CD1c-positive myeloid dendritic cell (primary cell): ENCODE data around the gene CARS2.
A peak's percentile ranks its signal among the peaks of the same experiment; 100 is the strongest.
"Not testable (repeated sequence)": the region's sequence is repeated elsewhere in the genome, so short reads cannot be mapped to it uniquely, and the experiment has no call there.

Experiments
- DNase-seq: peaks from one replicate; pipeline ENCODE4 v3.0.0-alpha.2; 2016; ENCODE audit errors: extremely low spot score

Gene CARS2, protein sequence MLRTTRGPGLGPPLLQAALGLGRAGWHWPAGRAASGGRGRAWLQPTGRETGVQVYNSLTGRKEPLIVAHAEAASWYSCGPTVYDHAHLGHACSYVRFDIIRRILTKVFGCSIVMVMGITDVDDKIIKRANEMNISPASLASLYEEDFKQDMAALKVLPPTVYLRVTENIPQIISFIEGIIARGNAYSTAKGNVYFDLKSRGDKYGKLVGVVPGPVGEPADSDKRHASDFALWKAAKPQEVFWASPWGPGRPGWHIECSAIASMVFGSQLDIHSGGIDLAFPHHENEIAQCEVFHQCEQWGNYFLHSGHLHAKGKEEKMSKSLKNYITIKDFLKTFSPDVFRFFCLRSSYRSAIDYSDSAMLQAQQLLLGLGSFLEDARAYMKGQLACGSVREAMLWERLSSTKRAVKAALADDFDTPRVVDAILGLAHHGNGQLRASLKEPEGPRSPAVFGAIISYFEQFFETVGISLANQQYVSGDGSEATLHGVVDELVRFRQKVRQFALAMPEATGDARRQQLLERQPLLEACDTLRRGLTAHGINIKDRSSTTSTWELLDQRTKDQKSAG

GRCh38 chr13:110705826-110706569 lies at the start of gene CARS2:
Gene CARS2, minus strand, starts transcription at chr13:110706116. Its CDS starts 23 bp downstream, at chr13:110706093.
- DNase-seq: peak; percentile 98

DNA sequence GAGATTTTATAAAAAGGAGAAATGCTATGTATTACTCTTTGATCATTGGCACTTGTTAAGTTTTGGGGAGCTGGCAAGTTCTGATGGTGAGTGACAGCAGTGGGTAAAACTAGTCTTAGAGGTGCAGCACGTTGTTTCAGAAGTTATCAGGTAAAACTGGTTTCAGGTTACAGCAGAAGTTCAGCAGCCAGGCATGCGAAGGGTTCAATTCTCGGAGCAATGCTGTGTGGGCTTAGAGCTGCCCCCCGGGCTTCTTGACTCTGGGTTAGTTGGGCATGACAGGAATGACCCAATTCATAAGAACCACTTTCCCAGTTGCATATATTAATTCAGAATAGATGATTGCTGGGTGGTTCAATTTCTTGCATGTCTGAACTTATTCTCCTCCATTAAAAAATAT lies 42.4 kb upstream of the CARS2 start:
- DNase-seq: no peak

DNA sequence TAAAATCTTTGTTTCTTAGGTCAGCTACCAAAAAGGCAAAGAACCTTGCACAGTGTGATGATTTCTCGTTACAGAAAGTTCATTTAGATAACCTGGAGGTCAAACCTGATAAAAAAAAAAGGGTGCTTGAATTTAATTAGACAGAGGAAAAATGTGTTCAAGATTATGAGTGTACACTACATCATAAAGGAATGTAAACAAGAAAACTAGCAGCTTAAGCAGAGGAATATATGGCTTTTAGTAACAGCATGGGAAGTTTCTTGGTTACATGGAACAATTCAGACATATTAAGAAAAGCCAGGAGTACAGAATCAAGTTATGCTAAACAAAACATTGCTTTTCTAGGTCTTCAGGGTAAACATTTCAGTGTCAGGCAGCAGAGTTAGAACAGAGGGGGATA lies 40.5 kb upstream of the CARS2 start:
- no peak for DNase-seq

- DNase-seq: no peak
These were observed 37.8 kb upstream of the CARS2 start for GRCh38 chr13:110743687-110744086.

GRCh38 chr13:110737555-110737954 lies 31.6 kb upstream of the CARS2 start:
- no peak for DNase-seq

- DNase-seq: no peak
These were observed 28.6 kb upstream of the CARS2 start for GRCh38 chr13:110734561-110734960.

DNA sequence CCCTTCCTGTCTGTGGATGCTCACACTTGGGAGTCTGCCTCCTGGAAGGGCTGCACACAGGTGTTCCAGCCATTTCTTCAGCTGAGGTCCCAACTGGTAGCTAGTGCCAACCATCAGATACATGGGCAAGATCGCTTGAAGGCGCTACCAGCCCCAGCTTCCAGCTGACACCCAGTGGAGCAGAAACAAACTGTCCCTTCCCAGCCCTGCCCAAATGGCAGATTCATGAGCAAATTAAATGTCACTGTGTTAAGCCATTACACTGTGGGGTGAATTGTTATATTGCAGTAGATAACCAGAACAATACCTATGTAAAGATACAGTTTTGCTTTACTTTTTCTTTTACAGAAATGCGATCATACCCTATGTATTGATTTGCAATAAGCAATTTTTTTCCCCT lies 25.2 kb upstream of the CARS2 start:
- no peak for DNase-seq

DNA sequence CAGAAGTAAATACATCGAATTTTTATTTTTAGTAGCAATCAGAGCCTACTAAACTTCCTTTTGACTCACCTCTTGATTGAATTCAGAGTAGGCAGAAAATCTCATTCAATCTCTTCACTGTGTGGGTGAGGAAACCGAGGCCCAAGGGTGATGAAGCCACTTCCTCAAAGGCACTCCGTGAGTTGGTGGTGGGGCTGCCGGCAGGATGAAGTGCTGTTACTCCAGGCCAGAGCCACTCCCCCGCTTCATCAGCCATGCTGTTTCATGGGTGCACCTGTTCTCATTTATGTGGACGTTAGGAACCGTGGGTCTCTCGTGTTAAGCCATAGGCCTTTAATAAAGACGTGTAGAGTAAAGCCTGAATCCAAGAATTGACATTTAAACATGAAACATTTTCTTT lies 20.8 kb upstream of the CARS2 start:
- DNase-seq: peak; percentile 48

DNA sequence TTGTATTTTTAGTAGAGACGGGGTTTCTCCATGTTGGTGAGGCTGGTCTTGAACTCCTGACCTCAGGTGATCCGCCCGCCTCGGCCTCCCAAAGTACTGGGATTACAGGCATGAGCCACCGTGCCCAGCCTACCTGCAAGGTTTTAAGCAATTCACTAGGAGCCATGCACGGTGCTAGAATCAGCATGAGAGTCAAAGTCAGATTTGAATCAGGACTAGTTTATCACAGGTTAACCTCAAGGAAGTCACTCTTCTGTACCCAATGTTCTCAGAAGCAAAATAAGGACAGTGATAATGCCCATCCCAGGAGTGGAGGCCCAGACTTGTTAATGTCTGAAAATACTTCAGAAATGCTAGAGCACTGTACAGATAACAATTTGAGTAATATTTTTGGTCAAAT lies 20.2 kb upstream of the CARS2 start:
- not testable (repeated sequence) for DNase-seq

DNA sequence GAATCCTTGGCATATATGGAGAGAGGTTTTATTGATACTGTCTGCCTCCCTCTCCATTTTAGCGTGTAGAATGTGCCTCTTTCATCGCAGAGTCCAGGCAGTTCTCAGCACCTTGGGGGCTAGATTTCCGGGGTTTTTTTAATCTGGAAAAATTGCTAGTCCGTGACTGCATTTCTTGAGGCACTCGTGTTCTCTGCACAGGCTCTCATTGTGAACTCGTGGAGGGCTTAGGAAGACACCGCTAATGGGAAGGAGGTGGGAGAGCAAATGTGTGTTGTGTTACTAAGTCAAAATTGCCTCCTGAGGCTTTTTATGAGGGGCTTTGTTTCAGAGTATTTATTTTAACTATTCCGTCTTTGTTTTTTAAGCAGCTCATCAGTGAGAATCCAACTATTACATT lies 17.7 kb upstream of the CARS2 start:
- no peak for DNase-seq

DNA sequence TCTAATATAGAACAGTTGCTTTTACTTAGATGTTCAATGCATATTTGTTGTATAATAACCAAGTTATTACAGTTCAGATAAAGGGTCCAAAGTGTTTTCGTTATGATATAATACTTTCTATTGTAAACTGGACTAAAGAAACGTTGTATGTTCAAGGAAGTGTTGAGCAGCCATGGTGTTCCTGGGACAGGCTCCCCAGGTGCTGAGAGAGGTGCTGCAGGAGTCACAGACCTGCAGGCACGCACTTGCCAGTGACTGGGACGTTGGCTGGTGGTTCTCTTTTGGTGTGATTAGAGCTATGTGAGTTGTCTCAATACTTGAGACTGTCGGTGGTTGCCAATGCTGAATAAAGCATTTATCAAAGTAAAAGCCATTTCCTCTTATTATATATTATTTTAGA lies 17.1 kb upstream of the CARS2 start:
- DNase-seq: no peak

GRCh38 chr13:110719036-110719710 lies 13.3 kb upstream of the CARS2 start:
- no peak for DNase-seq

GRCh38 chr13:110716247-110716515 lies 10.3 kb upstream of the CARS2 start:
- peak; percentile 37 for DNase-seq

GRCh38 chr13:110715395-110716246 lies 9.7 kb upstream of the CARS2 start:
- DNase-seq: peak; percentile 99

- DNase-seq: peak; percentile 53
These were observed 9.0 kb upstream of the CARS2 start for GRCh38 chr13:110714797-110715394.

GRCh38 chr13:110713981-110714796 lies 8.3 kb upstream of the CARS2 start:
- DNase-seq: peak; percentile 71

- no peak for DNase-seq
These were observed 7.7 kb upstream of the CARS2 start, which contains the start of gene ING1 for GRCh38 chr13:110713642-110713952. Gene ING1, plus strand, starts transcription at chr13:110713700. Its CDS starts 450 bp downstream, at chr13:110714150.

DNA sequence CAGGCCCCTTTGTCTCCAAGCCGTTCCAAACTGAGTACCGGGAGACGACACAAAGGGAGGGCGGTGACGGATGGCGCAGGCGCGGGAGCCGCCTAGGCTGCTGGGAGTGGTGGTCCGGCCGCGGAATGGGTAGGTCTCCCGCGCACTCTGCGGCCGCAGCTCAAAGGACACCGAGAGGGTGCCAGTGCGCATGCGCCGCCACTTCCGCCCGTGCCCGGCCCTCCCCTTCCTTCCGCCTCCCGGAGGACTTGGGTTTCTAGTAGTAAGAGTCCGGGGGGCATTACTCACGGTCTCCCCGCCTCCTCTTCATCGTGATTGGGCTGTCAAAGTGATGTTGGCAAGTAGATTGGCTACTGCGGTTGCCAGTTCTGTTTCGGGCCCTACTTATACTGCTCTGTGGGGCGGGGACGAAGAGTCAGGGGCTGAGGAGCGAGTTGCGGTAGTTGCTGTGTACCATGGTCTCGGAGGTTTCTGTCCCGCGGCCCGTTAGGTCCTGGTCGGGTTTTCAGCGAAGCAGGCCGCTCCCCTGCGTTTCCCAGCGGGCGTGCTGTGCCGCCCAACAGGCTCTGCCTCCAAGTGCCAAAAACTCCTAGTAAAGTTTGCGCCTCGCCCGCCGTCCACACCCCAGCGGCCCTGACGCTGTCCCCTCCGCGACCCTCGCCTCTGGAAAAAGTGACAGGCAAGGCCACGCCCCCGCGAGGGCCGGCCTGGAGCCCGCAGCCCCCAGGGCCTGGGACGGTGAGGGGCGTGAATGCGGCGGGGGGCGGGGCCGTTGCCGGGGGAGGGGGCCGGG lies 7.1 kb upstream of the CARS2 start:
- DNase-seq: peak; percentile 99

GRCh38 chr13:110712081-110712848 lies 6.3 kb upstream of the CARS2 start:
- peak; percentile 95 for DNase-seq
